Activated CD4-positive, CD25-positive, alpha-beta regulatory T cell treated with anti-CD3 and anti-CD28 coated beads, Interleukin-2, amount 50 U/mL, for 24 hours (primary cell): ENCODE measurements around the gene ELMOD3.
A peak's percentile ranks its signal among the peaks of the same experiment; 100 is the strongest.
"Not testable (repeated sequence)": the region's sequence is repeated elsewhere in the genome, so short reads cannot be mapped to it uniquely, and the experiment has no call there.

ENCODE experiments used
- ATAC-seq, 2 donors: fragments of 150-1000 bp; cut with Tn5 transposase; one replicate each; pipeline ENCODE4 v1.10.0; 2021; ENCODE audit warnings: mild to moderate bottlenecking in 1 of 2, moderate library complexity in 1 of 2

Gene ELMOD3

GRCh38 chr2:85377083-85377482 is 22.5 kb downstream of the ELMOD3 start:
- ATAC-seq, result no peak

GRCh38 chr2:85378257-85378656 is 23.7 kb downstream of the ELMOD3 start:
- no peak for ATAC-seq

GRCh38 chr2:85380048-85380447 is 25.5 kb downstream of the ELMOD3 start:
- ATAC-seq, result no peak

GRCh38 chr2:85383151-85383550 is 28.6 kb downstream of the ELMOD3 start:
- ATAC-seq, result not testable (repeated sequence)

- ATAC-seq, result no peak
These were observed 29.3 kb downstream of the ELMOD3 start for GRCh38 chr2:85383850-85384249.

GRCh38 chr2:85385746-85386145 is 31.2 kb downstream of the ELMOD3 start:
- ATAC-seq, result no peak

- ATAC-seq, result no peak
These were observed 33.2 kb downstream of the ELMOD3 start for GRCh38 chr2:85387754-85388153.

- no peak for ATAC-seq
These were observed 34.4 kb downstream of the ELMOD3 start for GRCh38 chr2:85388878-85389538.

- peak; percentile 68 to 80 for ATAC-seq
These were observed 36.5 kb downstream of the ELMOD3 start for GRCh38 chr2:85390941-85391669.

- no peak for ATAC-seq
These were observed 39.3 kb downstream of the ELMOD3 start for GRCh38 chr2:85393836-85394235.

- no peak for ATAC-seq
These were observed 39.7 kb downstream of the ELMOD3 start for GRCh38 chr2:85394261-85394681.

GRCh38 chr2:85394976-85395375 is 40.4 kb downstream of the ELMOD3 start:
- no peak for ATAC-seq

GRCh38 chr2:85395912-85396475 is 41.4 kb downstream of the ELMOD3 start:
- no peak for ATAC-seq

GRCh38 chr2:85396531-85397470 is 42.2 kb downstream of the ELMOD3 start:
- no peak for ATAC-seq

GRCh38 chr2:85397925-85398331 is 43.4 kb downstream of the ELMOD3 start:
- ATAC-seq, result no peak

GRCh38 chr2:85398426-85399182 is 44.0 kb downstream of the ELMOD3 start:
- ATAC-seq, result no peak

- no peak for ATAC-seq
These were observed 44.5 kb downstream of the ELMOD3 start for GRCh38 chr2:85399183-85399455.

- ATAC-seq, result no peak
These were observed 45.5 kb downstream of the ELMOD3 start for GRCh38 chr2:85400023-85400422.

- no peak for ATAC-seq
These were observed 46.2 kb downstream of the ELMOD3 start for GRCh38 chr2:85400541-85401463.

- no peak for ATAC-seq
These were observed 46.9 kb downstream of the ELMOD3 start for GRCh38 chr2:85401464-85401805.

- ATAC-seq, result no peak
These were observed 47.3 kb downstream of the ELMOD3 start for GRCh38 chr2:85401844-85402243.
